Activated CD4-positive, alpha-beta T cell treated with anti-CD3 and anti-CD28 coated beads for 48 hours (primary cell): Measurements from ENCODE around the gene ENTPD6.

Experiments
- DNase-seq: peaks from one replicate; pipeline ENCODE4 v3.0.0-alpha.2; 2020

The ENTPD6 gene

GRCh38 chr20:25211273-25211672 is 15.8 kb downstream of the ENTPD6 start:
- no peak for DNase-seq

DNA sequence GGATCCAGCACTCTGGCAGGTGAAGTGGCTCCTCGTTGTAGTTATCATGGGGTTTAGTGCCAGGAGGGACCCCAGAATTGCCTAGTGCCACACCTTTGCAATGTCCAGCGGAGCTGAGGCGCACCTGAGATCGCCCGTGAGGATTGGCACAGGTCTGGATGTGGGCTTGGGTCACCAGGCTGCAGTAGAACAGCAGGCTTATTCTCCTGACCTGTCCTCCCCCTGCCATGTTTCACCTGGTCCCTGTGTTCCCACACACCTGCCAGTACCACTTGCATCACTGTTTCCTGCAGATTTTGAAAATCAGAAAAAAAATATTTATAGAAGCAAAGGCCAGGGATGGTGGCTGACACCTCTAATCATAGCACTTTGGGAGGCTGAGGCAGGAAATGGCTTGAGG is 16.7 kb downstream of the ENTPD6 start:
- DNase-seq = no peak

DNA sequence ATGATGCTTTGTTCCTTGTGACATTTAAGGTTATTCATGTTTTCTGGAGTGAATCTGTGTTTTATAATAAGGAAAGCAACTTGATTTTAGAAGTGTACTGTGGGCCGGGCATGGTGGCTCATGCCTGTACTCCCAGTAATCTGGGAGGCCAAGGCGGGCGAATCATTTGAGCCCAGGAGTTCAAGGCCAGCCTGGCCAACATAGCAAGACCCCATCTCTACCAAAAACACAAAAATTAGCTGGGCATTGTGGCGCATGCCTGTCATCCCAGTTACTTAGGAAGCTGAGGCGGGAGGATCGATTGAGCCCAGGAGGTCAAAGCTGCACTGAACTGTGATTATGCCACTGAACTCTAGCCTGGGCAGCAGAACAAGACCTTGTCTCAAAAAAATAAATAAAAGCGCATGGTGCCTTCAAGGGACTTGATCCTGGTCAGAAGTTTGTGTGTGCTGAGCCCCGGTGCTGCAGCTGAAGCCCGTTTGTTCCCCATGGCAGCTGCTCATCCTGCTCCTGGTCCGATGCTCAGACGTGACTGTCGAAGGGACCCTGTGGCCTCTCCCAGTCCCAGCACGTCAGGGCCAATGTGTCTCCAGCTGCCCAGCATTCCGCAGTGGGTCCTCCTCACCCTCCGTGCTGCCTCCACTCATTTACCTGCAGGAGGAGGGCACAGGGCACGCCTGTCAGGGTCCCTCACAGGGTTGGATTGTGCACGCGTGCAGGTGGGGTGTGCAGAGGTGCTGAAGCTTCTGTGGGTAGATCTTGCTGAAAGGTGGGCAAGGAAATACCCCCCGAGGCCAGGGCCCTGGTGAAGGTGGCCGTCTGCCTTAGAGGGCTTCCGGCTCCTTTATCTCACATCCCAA is 18.3 kb downstream of the ENTPD6 start:
- DNase-seq = no peak

DNA sequence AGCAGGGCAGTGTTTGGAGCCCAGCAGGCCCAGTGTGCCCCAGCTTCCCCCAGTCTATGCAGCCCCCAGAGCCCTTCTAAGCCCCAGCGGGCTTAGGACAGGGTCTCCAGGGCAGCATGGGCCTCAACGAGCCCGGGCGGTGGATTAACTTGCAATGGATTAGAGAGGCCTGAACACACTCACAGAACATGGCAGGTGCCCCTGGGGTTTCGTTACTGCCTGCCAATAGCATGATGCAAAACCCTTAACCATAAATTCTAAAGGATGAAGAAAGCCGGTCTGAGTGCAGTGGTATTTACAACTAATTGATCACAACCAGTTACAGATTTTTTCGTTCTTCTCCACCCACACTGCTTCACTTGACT is 18.9 kb downstream of the ENTPD6 start:
- no peak for DNase-seq

DNA sequence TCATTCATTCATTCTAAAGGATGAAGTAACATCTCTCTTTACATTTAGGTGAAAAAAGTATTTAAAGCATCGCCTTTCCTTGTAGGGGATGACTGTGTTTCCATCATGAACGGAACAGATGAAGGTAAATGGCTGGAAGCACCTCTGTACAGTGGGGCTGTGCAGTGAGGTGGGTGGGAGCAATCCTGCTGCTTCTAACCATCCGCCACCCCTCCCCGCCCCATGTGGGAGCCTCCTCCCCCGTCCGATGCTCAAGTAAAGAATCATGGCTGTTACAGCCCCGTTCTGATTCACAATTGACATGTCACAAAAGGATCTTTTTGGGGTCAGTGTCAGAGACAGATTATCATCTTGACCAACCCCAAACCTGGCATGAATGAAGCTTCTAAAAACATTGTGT is 19.3 kb downstream of the ENTPD6 start:
- no peak for DNase-seq

GRCh38 chr20:25215521-25215920 is 20.0 kb downstream of the ENTPD6 start:
- DNase-seq = no peak

DNA sequence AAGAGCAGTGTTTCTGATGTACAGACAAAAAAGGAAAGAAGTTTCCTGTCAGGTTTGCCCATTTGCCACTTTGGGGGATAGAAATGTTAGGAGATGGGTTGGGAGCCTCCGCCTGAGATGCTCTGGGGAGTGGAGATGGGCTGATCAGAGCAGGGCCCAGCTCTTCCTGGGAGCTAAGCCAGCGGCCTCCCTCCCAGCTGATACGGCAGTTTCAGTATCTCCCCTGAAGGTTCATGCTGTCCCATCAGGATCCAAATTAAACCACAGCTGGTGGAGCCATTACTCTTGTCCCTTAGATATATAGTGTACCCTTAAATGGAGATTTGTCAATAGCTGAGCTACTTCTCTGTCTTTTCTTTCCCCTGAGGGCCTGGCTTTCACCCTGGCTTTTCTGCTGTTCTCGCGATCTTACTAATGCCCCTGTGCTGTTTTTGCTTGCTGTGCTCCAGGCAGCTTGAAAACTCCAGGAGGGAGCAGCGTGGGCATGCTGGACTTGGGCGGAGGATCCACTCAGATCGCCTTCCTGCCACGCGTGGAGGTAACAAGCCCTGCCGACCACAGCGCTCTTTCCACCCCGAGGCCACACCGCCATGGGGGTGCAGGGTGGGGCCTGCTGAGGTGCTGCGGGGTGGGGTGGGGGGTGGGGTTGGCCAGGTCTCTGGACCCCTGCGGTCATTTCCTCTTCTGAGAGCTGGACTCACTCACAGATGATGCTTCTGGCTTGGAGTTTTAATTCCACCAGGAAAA is 20.9 kb downstream of the ENTPD6 start:
- DNase-seq = no peak

DNA sequence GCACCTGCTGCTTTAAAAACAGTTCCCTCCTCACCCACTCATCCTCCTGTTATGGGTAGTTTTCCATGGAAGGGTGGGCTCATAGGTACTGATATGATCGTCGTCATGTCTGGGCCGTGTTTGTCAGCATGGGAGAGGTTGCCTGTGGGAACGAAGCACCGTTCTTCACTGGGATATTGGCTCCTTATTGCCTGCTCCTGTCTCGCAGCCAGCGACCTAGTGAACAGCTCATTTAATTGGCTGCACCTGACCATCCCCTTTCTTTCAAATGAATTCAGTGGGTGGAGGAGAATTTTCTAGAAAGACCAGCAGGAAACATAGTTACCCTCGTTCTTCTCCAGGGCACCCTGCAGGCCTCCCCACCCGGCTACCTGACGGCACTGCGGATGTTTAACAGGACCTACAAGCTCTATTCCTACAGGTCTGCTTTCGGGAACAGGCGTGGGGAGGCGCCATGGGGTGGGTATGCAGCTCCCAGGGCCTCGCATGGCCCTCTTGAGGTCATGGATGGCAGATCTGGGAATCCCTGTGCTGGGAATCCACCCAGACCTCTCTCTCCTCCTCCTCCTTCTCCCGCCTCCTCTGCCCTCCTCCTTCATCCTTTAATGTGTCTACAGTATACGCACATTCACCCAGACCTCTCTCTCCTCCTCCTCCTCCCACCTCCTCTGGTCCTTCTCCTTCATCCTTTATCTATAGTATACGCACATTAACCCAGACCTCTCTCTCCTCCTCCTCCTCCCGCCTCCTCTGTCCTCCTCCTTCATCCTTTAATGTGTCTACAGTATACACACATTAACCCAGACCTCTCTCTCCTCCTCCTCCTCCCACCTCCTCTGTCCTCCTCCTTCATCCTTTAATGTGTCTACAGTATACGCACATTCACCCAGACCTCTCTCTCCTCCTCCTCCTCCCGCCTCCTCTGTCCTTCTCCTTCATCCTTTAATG is 21.9 kb downstream of the ENTPD6 start:
- DNase-seq = no peak

DNA sequence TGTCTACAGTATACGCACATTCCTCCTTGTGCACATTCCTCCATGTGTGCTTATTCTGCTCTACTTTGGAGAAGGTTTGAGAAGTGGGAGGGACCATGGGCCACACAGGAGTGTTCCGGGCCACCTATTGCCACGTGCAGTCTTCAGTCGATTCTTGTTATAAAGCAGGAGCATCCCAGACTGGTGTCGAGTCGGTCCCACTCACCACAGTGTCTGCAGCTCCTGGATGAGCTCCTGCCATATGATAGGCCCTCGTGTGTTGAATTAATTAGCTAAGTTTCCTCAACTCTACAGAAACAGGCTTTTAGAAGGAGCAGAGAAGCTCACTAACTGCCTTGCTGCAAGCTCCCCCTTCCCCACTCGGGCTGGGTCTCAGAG is 22.6 kb downstream of the ENTPD6 start:
- DNase-seq = no peak

DNA sequence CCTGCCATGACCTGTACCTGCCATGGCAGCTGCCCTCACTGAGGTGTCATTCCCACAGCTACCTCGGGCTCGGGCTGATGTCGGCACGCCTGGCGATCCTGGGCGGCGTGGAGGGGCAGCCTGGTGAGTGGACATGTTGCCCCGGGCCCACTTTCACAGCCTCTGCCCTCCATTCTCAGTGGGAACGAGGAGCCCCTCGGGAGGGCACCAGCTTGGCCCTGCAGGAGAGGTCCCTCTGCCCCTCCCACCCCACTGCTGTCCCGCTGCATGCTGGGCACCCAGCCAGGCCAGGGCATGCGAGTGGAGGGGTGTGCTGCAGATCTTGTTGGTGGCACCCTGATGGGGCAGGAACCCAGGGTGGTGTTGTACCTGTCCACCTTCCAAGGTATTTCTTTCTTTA is 23.0 kb downstream of the ENTPD6 start:
- no peak for DNase-seq

DNA sequence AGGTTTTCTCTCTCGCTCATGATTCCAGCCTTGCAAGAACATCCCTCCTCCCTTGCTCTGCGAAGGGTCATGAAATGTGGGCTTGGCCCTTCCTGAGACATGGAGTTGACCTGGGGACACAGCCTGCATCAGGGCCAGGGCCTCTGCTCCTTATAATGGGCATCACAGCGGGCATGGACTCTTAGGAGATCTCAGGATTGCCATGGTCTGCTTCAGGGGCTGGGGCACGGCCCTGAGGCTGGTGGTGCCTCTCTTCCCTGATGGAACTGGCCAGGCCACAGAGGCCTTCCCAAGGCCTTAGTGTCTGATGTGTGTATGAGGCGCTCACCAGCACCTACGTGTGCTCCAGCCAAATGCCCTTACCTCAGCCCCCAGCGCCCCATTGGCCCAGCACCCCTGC is 23.9 kb downstream of the ENTPD6 start:
- no peak for DNase-seq

DNA sequence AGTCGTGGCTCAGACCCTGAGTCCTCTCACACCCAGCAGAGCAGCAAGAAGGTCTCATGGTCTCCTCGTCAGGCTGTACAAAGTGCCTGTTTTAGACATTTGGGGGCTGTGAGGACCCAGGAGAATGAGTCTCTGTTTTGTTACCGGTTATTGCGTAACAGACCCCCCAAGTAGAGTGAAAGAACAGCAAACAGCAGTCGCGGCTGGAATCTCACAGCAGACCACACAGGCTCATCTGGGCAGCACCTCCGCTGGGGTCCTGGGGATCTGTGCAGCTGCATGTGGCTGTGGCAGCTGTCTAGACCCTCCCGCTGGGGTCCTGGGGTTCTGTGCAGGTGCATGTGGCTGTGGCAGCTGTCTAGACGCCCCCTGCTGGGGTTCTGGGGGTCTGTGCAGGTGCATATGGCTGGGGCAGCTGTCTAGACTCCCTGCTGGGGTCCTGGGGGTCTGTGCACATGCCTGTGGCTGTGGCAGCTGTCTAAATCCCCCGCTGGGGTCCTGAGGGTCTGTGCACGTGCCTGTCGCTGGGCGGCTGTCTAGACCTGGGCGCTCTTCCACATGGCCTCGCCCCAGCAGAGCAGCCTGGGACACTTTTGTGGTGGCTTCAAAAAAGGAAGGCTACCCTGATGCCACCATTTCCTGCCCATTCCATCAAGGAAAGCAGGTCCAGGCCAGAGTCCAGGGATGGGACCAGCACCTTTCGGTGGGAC is 24.7 kb downstream of the ENTPD6 start:
- DNase-seq = peak; percentile 22

DNA sequence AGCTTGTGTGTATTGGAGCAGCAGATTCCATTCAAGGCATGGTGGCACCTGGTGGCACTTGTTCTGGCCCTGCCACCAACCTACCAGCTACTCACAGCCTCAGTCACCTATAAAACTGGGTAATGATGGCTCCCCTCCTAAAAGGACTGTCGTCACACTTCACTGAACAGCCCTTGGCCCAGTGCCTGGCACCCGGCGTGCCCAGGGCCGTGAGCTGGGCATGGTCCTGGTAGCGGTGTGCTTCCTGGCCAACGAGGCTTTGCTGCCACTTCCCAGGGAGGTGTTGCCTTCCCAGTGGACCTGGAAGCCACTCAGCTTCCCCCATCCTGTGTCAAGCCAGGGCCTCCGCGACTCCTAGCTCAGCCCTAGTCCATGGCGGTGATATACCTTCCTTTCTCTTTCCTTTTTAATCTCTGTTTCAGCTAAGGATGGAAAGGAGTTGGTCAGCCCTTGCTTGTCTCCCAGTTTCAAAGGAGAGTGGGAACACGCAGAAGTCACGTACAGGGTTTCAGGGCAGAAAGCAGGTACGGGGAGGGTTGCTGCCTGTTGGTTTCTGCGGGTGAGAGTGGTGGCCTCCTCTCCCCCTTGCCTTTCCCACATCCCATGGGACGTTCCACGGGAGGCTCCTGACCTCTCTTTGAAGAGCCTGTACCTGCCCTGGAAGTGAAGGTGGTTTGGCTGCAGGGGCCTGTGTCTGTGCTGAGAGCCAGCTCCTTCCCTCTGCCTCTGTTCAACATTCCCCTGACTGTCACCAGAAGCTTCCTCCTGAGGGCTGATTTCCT is 25.5 kb downstream of the ENTPD6 start:
- no peak for DNase-seq

GRCh38 chr20:25221592-25222460 is 26.3 kb downstream of the ENTPD6 start:
- no peak for DNase-seq

GRCh38 chr20:25222461-25223178 is 27.1 kb downstream of the ENTPD6 start:
- DNase-seq = no peak

- DNase-seq = peak; percentile 73
These were observed 27.7 kb downstream of the ENTPD6 start for GRCh38 chr20:25223179-25223661.

DNA sequence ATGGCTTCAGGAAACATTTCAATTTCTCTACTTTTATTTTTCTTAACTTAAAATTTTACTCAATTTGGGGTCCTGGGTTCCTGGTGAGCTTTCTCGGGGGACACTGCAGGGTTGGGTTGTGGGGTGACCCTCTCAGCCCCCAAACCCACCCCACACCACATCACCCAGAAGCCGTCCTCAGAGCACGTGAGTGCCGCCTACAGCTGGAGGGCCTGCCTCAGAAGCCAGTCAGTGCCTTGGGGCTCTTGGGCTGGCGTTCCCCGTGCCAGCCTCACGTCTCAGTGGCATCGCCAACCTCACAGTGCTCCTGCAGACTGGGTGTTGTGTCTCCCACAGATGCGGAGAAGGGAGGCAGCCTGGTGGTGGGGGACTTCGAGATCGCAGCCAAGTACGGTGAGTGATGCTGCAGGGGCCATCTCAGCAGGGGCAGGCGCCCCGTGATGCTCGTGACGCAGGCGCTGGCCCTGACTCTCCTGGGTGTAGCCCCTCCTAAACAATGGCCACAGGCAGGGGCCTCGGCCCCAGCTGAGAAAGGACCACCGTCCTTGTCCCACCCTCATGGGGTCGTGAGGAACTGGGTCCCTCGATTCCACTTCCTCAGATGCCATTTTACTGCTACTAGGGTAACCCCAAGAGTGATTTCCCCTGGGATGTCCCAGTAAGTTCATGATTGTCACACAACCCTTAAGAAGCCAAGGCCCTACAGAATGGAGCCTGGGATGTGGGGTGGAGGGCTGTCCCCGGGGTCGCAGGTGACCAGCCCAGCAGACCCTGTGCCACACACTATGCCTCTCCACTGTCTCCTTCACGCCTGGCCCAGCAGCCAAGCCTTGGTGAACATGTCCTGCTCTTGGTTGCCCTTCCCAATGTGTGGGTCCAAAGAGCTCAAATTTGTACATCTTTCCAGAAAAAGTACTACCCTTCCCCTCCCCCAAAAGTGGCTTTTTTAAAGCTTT is 28.5 kb downstream of the ENTPD6 start:
- no peak for DNase-seq

DNA sequence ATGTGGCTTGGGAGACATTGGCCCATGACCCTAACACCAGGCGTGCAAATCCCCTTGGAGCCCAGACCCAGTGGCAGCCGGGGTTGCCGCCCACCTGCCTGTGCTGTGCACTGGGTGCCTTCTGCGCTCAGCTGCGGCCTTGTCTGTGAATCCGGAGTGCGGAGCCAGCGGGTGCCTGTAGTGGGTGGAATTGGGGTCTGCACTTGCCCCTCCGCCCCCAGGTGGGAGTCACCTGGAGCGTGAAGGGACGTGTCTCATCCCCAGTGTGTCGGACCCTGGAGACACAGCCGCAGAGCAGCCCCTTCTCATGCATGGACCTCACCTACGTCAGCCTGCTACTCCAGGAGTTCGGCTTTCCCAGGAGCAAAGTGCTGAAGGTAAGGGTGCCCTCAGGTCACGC is 29.4 kb downstream of the ENTPD6 start:
- no peak for DNase-seq
